ENCODE measurements around the gene FXYD6. TPM values are rescaled to one million over a fixed set of nuclear protein-coding genes. Genes with fewer than 3 reads are reported as not detected.

Gene FXYD6
- total and polyA plus RNA-seq, 2 of the 8 experiments (the other 6 are each of a cell fraction or from before 2014, with no cell fraction given): 44.6 to 117 TPM

DNA sequence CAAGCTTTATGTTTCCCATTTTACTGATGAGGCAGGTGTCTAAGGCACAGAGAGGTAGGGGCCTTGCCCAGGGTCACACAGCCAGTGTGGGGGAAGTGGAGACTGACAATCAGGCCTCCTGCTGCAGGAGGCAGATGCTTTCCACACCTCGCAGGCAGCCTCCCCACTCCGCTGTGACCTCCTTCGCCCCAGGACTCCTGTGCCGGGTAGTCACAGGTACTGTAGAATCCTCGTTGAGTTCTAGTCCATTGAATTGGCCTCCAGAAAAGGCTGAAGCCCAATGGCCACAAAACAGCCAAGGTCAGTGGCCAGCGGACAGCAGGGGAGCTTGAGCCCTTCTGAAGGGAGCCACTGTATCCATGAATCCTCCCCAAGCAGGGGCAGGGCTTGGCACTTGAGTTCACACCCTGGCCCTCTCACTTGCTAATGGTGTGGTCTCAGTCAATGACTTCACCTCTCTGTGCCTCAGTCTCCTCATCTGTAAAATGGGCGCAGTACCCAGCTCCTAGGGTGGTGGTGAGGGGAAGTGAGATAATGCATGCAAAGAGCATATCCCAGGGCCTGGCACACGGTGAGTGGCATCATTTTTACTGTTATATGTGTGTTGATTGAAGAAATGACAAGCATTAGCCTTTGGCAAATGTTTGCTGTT lies 50.8 kb downstream of the FXYD6 start:
- Histone ChIP-seq H3K27me3 (replicated peaks in 1 of 4; ENCODE audit: control insufficient read depth in 3 of 4, extremely low read depth in 1 of 4, insufficient read depth in 3 of 4, low read length in 3 of 4) (no peaks in the 10 kb centered on the region; a peak in 1 of 7 replicates), H2BK20ac (ENCODE audit: low read length) (0 out of 2 replicates have a peak overlapping the region, but pooled peaks have one; percentile 72), H3K9ac (replicated peaks in 1 of 4; ENCODE audit: extremely low read depth in 1 of 4, low read depth in 3 of 4, low read length in 3 of 4) (no peak overlapping the region), H2AK5ac (ENCODE audit: low read depth, low read length) (no peak overlapping the region), H2BK12ac (ENCODE audit: low read depth, low read length) (peak overlapping the region; percentile 64; the same call in 1 of the 2 replicates), H3K18ac (ENCODE audit: extremely low read depth, low read length) (no peak overlapping the region), H3K79me1 (ENCODE audit: low read depth, low read length) (no peaks in the 10 kb centered on the region), H2BK5ac (ENCODE audit: low read depth, low read length) (0 out of 2 replicates have a peak overlapping the region, but pooled peaks have one; percentile 9), H4K20me1 (replicated peaks in 1 of 2; ENCODE audit: control insufficient read depth in 1 of 2, insufficient read depth in 2 of 2, low read length in 2 of 2) (no peaks in the 10 kb centered on the region), H3K27ac (ENCODE audit: low read depth, low read length) (no peak overlapping the region), H4K5ac (ENCODE audit: insufficient read length, low read depth, low read length) (no peak overlapping the region), H4K8ac (ENCODE audit: extremely low read depth, insufficient read depth, low read length) (no peak overlapping the region; the same call in 1 of the 2 replicates), H3K56ac (replicated peaks; ENCODE audit: insufficient read length, low read depth, low read length) (no peak overlapping the region), H3K79me2 (ENCODE audit: control insufficient read depth in 1 of 2, insufficient read depth in 2 of 2, low read length in 2 of 2) (no peaks in the 10 kb centered on the region), H3K23ac (ENCODE audit: insufficient read length) (no peak overlapping the region), H3K36me3 (ENCODE audit: control insufficient read depth in 2 of 4, insufficient read depth in 4 of 4, low read length in 3 of 4) (no peaks in the 10 kb centered on the region), H2BK120ac (replicated peaks; ENCODE audit: low read depth, low read length) (no peak overlapping the region), H2AFZ (ENCODE audit: low read length) (no peak overlapping the region), H3K14ac (ENCODE audit: insufficient read length) (no peak overlapping the region), H4K91ac (replicated peaks; ENCODE audit: insufficient read length, low read length) (peak overlapping the region; percentile 57), H3K4ac (replicated peaks; ENCODE audit: insufficient read length, low read depth, low read length) (peak overlapping the region; percentile 79), H3K23me2 (ENCODE audit: low read depth, low read length) (no peaks in the 10 kb centered on the region), H3K9me3 (ENCODE audit: insufficient read depth in 2 of 2, low read depth in 1 of 2, low read length in 1 of 2) (no peaks in the 10 kb centered on the region), H2BK15ac (ENCODE audit: low read length) (peak overlapping the region; percentile 88), H3K4me3 (ENCODE audit: extremely low read depth in 1 of 4, insufficient read depth in 2 of 4, low read depth in 3 of 4, low read length in 4 of 4) (no peak overlapping the region), H3K4me1 (replicated peaks in 1 of 4; ENCODE audit: control insufficient read depth in 3 of 4, insufficient read depth in 4 of 4, low read length in 3 of 4) (peaks cover 0 to 21% (median 15%) of the 10 kb centered on the region in 4 experiments; a peak in 6 of 7 replicates), H3K4me2 (ENCODE audit: insufficient read depth in 1 of 2, low read depth in 2 of 2, low read length in 2 of 2) (no peak overlapping the region)
- ChIA-PET POLR2A (ENCODE audit: partially characterized antibody) (no interaction called here), CTCF (ENCODE audit: partially characterized antibody) (interaction anchor here (1.2 to 11.9 kb wide), 10 partner anchors 8 to 228 kb away, joined by 3 to 91 read pairs (median 10); no protein-coding TSS in a partner anchor)
- no peak for DNase-seq (ENCODE audit: low read depth in 1 of 2, low spot score in 2 of 2)
- FAIRE-seq: no peak
- 87% methylated on average over 8 of the region's 8 CpGs; no CpG with 5 or more reads in 1 of the 2 experiments for WGBS, 2 experiments (ENCODE audit: extremely low coverage in 1 of 2, insufficient coverage in 1 of 2, insufficient read length in 1 of 2, insufficient replicate concordance in 2 of 2, low coverage in 1 of 2, low lambda C conversion rate in 2 of 2, missing lambda C conversion rate in 1 of 2)
- TF ChIP-seq HDAC6 (IDR thresholded peaks at IDR 0.05; ENCODE audit: low read depth, low read length) (no peak), MAFK (IDR thresholded peaks at IDR 0.05; ENCODE audit: low read depth, low read length) (no peak), TCF12 (IDR thresholded peaks at IDR 0.05; ENCODE audit: low read depth, low read length) (no peak), EP300 (IDR thresholded peaks at IDR 0.05; ENCODE audit: borderline replicate concordance in 1 of 2, low read depth in 2 of 2, low read length in 2 of 2) (no peak), ZNF274 (IDR thresholded peaks at IDR 0.05; ENCODE audit: borderline replicate concordance, extremely low read depth, low read length) (no peak), KDM5A (IDR thresholded peaks at IDR 0.05; ENCODE audit: low read length) (no peak), TBP (IDR thresholded peaks at IDR 0.05; ENCODE audit: low read depth, low read length) (no peak), RXRA (IDR thresholded peaks at IDR 0.05; ENCODE audit: insufficient read depth, low read depth, low read length) (no peak)
- TF ChIP-seq, protein P1, sequence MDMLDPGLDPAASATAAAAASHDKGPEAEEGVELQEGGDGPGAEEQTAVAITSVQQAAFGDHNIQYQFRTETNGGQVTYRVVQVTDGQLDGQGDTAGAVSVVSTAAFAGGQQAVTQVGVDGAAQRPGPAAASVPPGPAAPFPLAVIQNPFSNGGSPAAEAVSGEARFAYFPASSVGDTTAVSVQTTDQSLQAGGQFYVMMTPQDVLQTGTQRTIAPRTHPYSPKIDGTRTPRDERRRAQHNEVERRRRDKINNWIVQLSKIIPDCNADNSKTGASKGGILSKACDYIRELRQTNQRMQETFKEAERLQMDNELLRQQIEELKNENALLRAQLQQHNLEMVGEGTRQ (IDR thresholded peaks at IDR 0.05; ENCODE audit: low read length): no peak
- TF ChIP-seq, protein P2, sequence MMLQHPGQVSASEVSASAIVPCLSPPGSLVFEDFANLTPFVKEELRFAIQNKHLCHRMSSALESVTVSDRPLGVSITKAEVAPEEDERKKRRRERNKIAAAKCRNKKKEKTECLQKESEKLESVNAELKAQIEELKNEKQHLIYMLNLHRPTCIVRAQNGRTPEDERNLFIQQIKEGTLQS (IDR thresholded peaks at IDR 0.05; ENCODE audit: insufficient read depth, low read depth, low read length): no peak
